Esophagus muscularis mucosa (tissue), 4 donors: Measurements from ENCODE around the gene DBF4. TPM values are rescaled to one million over a fixed set of nuclear protein-coding genes. Genes with fewer than 3 reads are reported as not detected.

Source experiments
- DNase-seq: peaks from one replicate; pipeline ENCODE4 v3.0.0-alpha.2; 2017; ENCODE audit errors: extremely low spot score
- H3K27ac ChIP-seq, 4 donors: fragments of 200-600 bp; sonication (generic); replicated peaks in 1 of 4; 1 replicate in 3 of 4; 2 replicates in 1 of 4; pipeline ENCODE4 v1.5.1; 2016 to 2019; ENCODE audit warnings: mild to moderate bottlenecking in 1 of 4
- H3K27me3 ChIP-seq, 4 donors: fragments of 200-600 bp; sonication (generic); one replicate each; pipeline versions ENCODE4 v1.5.1 to v1.6.0; 2016 to 2019
- H3K36me3 ChIP-seq, 4 donors: fragments of 200-600 bp; sonication (generic); one replicate each; pipeline ENCODE4 v1.5.1; 2016 to 2019
- H3K4me1 ChIP-seq, 4 donors: fragments of 200-600 bp; sonication (generic); one replicate each; pipeline ENCODE4 v1.5.1; 2016 to 2019
- H3K4me3 ChIP-seq, 4 donors: fragments of 200-600 bp; sonication (generic); 1 replicate in 2 of 4; 2 replicates in 2 of 4; pipeline ENCODE4 v1.5.1; 2016 to 2019; ENCODE audit warnings: mild to moderate bottlenecking in 4 of 4, moderate library complexity in 1 of 4
- H3K9me3 ChIP-seq, 4 donors: fragments of 200-600 bp; sonication (generic); 1 replicate in 3 of 4; 2 replicates in 1 of 4; pipeline ENCODE4 v1.5.1; 2016 to 2019
- EP300 ChIP-seq: sonication (generic); formaldehyde crosslinking; IDR thresholded peaks from one replicate; pipeline ENCODE4 v1.6.1; 2017; ENCODE audit warnings: antibody characterized with exemption
- POLR2A ChIP-seq: fragments of 450-650 bp; IDR thresholded peaks from one replicate; pipeline ENCODE4 v1.6.1; 2017; ENCODE audit warnings: antibody characterized with exemption, moderate library complexity, mild to moderate bottlenecking, low read depth
- POLR2AphosphoS5 ChIP-seq, 2 donors: sonication (generic); formaldehyde crosslinking; IDR thresholded peaks; one replicate each; pipeline ENCODE4 v1.6.1; 2017; ENCODE audit warnings: antibody characterized with exemption in 2 of 2
- intact Hi-C: fragments of 100-400 bp; cut with DNase I; formaldehyde crosslinking; loops from one replicate; pipeline ENCODE4 v1.15.1; 2023
- total RNA-seq, 4 donors: library from RNA; depleted of rRNA; stranded (reverse); fragments of >200 nt; gene quantifications; one replicate each; pipeline versions ENCODE4 v1.1.0 to v1.2.1, GENCODE V29; 2016
- TF ChIP-seq, protein P1 (sequence below), 3 experiments: fragments of 200-600 bp in 2 of 3; fragments of 450-650 bp in 1 of 3; sonication (generic) in 2 of 3; IDR thresholded peaks; one replicate each; pipeline ENCODE4 v1.5.1; 2017 to 2019; ENCODE audit warnings: antibody characterized with exemption in 3 of 3, mild to moderate bottlenecking in 2 of 3, moderate library complexity in 1 of 3

DBF4 gene
- total RNA-seq, 4 donors from 2014 or later = 3.3 to 9.8 (median 6.2) TPM

DNA sequence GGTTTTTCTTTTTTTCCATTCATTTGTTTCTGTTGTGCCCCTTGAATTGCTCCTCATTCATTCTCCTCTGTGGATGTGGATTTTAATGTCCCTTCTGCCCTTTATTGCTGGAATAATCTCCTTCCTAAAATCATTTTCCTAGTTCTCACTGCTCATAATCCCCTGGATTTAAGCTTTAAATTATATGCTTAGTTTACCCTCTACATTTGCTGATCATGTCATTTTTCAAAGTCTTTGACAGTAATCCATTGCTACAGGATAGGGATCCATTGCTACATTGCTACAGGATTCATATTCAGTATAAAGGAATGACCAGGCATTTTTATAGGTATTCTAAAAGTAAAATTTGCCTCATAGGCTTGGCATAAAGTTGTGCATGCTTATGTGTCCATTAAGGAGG, 72.1 kb downstream of the DBF4 start:
- Histone ChIP-seq H3K4me3 (no peak overlapping the region), H3K27me3 (no peaks in the 10 kb centered on the region), H3K27ac (no peak overlapping the region), H3K36me3 (no peaks in the 10 kb centered on the region), H3K9me3 (no peaks in the 10 kb centered on the region), H3K4me1 (no peaks in the 10 kb centered on the region)
- TF ChIP-seq EP300 (no peak), POLR2AphosphoS5 (IDR thresholded peaks at IDR 0.05) (no peak), POLR2A (no peak)
- TF ChIP-seq, protein P1, sequence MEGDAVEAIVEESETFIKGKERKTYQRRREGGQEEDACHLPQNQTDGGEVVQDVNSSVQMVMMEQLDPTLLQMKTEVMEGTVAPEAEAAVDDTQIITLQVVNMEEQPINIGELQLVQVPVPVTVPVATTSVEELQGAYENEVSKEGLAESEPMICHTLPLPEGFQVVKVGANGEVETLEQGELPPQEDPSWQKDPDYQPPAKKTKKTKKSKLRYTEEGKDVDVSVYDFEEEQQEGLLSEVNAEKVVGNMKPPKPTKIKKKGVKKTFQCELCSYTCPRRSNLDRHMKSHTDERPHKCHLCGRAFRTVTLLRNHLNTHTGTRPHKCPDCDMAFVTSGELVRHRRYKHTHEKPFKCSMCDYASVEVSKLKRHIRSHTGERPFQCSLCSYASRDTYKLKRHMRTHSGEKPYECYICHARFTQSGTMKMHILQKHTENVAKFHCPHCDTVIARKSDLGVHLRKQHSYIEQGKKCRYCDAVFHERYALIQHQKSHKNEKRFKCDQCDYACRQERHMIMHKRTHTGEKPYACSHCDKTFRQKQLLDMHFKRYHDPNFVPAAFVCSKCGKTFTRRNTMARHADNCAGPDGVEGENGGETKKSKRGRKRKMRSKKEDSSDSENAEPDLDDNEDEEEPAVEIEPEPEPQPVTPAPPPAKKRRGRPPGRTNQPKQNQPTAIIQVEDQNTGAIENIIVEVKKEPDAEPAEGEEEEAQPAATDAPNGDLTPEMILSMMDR (IDR thresholded peaks at IDR 0.05) = no peak
- DNase-seq = no peak
- intact Hi-C loops = no loop called here

Other genes with a start within 250 kb of the DBF4 start
- gene RUNDC3B, start 248.1 kb upstream of the DBF4 start, total RNA-seq = 1 to 10 TPM in 3 of 4 donors, under 1 TPM in 1; 0.83 to 4.5 (median 3.0) TPM
- 10 to 100 TPM in 2 of 4 donors, 1 to 10 TPM in 2; 9.1 to 17.4 (median 11.2) TPM for gene SLC25A40, start 133 bp upstream of the DBF4 start, total RNA-seq
- 1 to 10 TPM; 1.0 to 3.3 (median 1.9) TPM for gene ADAM22, start 57.8 kb downstream of the DBF4 start, total RNA-seq